NOMO-1 treated with DMSO at 0.1 percent for 48 hours (cell line): Measurements from ENCODE around the gene SDF2L1.
A peak's percentile ranks its signal among the peaks of the same experiment; 100 is the strongest.

Experiments used
- DNase-seq: peaks from one replicate; lab custom pipeline; 2025; ENCODE audit not compliant: unreplicated experiment; lab: John Stamatoyannopoulos, UW

SDF2L1 gene

DNA sequence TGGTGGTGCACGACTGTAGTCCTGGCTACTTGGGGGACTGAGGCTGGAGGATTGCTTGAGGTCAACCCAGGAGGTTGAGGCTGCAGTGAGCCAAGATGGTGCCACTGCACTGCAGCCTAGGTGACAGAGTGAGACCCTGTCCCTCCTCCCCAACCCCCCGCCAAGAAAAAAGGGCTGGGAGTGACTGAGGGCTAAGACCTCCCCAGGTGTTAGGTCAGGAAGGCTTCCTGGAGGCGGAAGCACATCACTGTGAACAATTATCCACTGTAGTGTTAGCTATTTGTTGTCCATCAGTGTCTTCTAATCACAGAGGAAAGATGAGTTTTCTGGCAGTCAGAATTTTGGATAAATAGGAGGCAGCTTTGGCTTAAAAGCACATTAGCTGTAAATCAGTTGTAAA lies 21.1 kb upstream of the SDF2L1 start:
- no peak for DNase-seq

DNA sequence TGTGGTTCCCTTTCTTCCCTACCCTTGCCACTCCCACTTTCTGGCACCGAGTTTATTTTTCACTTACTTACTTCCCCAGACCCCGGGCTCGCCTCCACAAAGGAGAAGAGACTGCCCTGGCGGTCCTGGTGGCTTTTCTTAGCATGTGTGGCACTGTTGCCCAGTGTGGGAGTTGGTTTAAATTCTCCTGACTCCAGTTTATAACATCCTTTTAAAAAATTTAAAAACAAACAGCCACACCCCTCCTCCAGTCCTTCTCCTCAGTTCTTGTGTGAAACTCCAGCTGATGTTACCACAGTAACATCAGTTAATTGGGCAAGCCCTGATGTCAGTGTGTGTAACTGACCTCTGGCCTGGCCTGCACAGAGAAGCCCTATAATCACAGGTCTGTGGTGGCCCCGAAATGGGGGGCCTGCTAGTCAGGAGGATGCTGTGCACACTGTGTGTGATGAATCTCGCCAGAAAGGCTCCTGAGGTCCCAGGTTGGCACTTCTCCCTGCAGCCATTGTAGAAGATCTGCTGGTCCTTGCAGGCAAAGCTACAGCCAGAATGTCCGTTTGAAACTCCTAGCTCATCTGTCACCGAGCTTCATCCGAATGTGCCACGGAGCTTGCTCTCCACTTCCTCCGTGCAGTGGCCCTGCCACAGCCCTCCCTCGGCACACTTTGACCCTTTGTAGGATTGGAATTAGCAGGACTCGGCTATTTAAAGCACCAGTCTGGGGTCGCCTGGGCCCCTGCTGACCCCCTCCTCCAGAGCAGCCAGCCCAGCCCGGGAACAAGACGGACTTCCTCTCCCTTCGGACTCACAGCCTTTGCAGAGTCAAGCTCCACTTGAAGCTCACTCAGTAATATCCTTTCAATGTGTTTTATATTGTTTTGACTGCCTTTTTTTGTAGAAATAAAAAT lies 19.8 kb upstream of the SDF2L1 start:
- peak; percentile 51 for DNase-seq

DNA sequence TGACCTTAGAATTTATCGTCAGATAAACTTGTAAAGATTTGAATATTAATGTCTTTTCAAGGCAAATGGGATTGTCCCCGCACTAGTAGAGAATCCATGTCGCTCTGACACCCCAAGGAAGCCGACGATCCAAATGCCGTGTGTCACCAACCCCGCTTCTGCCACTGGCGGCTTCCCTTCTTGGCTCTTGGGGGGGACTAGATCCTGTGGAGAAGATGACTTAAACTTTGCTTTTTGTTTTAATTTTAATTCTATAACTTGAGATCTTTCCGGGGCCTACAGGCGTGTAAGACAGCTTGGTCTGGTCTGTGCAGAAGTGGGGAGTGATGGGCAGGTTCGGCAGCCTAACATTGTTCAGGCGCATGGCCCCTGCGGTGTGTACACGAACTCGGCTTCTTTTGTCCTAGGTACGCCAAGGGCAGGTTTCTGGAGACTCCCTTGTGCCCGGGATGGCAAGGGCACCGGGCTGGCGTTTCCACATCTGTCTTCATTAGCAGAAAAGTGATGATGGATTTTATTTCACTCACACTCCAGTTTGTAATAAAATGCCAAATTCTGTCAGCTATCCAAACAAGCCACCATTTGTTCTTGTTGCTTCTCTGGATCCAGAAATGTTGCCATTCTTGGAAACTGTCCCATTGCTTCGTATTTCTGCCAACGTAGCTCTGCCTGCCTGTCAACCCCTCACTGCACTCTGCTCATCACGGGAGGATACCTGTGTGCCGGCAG lies 19.0 kb upstream of the SDF2L1 start:
- DNase-seq, result no peak

DNA sequence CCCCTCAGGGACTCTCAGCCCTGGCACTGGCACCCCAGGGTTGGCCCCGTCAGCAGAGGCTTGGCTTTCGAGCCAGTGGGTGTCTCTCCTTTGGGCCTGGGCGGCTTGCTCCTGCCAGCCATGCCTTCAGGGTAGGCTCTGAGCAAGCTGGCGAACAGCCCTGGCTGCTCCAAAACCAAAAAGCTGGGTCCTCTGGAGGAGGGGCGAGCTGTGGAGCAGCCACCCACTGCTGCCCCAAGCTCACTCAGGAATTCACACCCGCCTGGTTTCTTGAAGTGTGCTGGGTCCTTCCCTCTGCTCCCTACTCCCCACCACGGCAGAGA lies 18.5 kb upstream of the SDF2L1 start:
- no peak for DNase-seq

DNA sequence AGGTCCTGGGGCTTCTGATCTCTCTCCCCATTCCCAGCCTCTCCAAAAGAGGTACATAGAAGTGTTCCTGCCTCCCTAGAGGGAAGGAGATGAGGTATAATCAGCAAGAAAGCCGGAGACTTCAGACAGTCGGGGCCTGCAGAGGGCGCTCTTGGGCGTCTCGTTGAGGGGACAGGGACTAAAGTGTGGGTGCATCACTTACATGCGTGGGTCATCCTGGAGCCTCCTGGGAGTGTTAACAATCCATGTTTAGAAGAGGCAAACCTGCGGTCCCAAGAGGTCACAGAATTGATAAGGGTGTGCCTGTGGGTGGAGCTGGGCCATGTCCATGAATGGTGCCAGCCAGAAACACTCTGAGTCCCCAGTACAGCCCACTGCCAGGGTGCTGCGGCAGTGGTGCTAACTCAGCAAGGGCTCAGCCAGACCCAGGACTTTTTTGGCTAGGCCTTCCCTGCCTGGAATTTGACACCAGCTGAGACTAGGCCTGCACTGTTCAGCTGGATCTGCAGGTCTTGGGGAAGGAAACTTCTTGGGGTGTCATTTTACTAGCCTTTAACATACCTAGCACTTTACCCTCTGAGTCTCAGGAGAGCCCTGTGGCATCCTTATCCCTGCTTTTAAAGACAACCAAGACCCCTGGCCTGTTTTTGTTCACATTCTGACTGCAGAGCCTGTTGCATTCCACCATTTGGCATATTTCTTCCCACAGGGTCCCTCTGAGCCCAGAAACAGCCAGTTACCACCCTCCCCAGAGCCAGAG lies 17.8 kb upstream of the SDF2L1 start:
- no peak for DNase-seq

DNA sequence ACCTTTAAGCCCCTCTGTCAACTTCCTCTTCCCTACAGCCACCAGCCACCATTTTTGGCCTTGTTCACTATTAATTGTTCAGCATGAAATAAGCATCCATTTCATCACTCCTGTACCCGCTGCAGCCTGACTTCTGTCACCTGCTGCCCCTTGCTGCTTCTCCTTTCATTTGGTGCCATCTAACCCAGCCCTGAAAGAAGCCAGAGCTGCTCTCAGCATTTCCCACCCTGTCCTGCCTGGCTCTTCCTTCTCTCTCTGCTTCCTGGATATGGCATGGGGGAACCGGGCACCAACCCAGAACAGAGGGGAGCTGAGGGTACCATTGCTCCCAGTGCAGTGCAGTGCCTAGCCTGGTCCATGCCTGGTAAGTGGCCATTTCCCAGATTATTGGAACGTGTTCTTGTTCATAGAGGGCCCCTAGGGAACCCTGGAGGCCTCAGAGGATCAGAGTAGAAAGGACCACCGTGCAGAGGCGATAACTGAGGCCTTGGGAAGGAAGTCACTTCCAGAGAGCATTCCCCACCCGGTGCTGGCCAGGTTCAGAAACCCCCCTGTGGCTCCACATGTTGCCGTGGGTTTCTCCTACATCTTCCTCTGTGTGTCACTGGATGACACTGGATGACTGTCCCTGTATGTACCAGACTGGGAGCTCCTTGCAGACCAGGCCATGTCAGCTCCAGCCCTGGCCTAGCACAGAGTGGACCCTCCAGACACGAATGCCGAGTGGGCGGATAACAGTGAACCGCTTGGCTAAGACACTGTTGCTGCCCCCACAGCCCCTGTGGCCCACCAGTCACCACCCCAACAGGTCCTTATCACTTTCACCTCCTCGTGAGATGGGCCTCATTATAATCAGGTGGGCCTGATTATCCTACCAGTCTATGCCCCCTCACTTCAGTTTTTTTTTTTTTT lies 17.0 kb upstream of the SDF2L1 start:
- peak; percentile 73 for DNase-seq

DNA sequence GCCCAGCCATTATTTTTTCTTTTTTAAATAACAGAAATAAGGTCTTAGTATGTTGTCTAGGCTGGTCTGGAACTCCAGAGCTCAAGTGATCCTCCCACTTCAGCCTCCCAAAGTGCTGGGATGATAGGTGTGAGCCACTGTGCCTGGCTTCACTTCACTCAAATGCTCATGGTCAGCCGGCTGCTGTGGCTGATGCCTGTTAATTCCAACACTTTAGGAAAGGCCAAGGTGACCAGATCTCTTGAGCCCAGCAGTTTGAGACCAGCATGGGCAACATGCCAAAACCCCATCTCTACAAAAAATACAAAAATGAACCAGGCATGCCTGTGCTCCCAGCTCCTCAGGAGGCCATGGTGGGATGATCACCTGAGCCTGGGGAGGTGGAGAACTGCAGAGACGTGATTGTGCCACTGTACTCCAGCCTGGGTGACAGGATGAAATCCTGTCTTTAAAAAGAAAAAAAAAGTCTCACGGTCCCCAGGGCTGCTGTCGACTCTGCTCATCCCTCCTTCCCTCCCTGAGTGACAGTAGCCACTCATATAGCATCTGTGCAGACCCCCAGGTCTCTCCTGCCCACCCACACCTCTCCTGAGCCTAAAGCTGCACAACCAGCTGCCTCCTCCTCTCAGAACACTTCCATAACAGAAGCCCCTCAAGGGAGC lies 15.9 kb upstream of the SDF2L1 start:
- DNase-seq, result no peak

DNA sequence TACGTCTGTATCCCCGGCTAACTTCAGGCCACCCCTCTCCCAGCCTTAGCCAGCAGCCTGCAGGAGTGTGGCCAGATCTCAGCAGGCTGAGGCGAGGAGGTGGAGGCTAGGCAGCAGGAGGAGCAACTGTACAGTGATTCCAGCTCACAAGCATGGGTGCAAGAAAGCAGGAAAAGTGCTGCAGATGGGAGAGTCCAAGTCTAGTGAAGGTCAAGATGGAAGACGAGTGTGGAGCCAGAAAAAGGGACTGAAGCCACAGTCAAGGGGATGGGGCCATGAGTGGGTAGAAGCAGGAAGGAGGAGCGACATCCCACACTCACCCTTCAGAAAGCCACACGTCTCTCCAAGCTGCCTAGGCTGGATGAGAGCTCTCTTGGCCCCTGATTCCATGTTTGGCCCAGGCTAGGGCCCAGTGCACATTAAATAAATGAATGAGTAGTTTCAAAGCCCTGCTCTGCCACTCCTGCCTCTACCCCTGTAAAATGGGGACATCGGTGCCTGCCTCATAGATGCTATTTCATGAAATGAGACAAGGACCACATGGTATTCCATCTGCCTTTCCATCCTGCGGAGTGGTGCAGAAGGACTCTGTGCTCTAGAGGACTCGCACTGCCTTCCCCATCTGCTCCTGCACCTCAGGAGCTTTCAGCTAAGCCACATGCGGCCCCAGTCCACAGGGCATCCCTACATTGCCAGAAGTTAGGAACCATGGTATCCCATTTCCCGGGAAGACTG lies 15.2 kb upstream of the SDF2L1 start:
- DNase-seq, result no peak

DNA sequence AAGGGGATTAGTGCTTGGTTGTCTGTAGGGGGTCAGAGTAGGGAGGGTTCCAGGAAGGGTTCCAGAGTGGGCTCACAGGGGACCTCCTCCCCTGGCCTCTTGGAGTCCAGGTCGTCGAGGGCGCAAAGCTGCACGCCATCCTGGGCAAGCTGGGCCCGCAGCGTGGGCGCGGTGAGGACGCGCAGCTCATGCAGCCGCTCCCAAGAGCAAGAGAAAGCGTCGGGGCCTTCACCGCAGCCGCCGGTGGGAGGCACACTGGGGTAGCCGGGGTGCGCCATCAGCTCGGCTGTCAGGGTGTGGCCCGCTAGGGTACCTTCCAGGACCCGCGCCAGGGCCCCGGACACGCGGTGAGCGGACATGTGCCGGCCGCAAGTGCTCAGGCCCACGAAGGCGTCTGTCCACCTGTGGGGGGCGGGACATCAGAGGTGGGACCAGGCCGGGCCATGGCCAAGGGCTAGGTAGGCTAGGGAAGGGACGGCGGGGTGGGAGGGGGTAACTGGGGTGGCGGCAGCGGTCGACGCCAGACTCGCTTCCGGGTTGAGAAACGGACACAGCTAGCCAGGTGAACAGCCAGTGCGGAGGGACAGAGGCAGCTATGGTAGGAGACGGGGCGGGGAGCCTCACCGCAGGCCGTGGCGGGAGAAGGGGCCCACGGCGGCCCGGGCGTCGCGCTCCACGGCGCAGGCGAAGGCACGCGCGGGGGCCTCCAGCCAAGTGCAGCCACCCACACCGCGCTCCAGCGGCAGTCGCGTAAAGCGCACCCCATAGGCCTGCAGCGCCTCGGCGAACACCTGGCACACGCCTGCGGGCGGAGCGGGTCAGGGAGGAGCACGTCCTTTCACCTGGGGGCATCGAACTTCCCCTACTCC lies 13.5 kb upstream of the SDF2L1 start:
- DNase-seq, result no peak

DNA sequence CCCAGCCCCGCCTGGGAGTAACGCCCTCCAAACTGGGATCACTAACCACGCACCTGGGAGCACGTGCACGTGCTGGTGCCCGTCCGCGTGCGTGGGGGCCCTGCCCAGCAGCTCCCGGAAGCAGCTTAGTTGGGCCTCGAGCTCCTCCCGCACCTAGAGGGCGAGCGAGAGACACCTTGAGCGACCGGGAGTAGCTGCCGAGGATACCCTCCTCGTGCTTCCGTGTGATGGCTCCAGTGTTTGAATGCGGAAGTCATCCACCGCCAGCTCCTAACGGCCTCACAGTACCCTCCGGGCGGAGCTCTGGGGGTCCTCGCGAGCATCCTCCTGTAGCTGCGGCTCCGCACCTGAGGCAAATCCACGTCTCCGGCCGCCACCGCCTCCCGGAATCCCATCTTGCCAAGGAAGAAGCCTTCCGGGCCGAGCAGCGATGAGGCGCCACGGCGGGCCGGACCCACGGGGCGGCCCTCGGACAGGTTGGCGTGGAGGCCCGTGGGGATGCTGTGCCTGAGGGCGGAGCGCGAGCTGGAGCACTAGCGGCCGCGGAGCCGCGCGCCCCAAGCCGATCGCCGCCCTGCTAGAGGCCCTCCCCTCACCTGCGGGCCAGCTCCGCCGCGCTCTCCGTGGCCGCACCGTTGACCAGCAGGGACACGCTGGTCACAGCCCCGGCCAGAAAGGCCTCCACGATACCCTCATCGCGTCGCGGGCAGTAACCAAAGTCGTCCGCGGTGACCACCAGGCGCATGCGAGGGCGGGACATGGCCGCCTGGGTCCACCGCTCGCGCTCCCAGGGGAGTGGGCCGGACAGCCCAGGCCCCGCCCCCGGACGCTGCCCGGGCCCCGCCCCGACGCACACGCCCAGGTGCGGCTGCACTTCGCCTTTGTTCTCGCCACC lies 12.6 kb upstream of the SDF2L1 start, which contains the start of gene YDJC:
Gene YDJC, minus strand, starts transcription at position 768 of the 895 bp plus-strand sequence. Its CDS starts 8 bp downstream, at position 760.
- peak; percentile 94 for DNase-seq

DNA sequence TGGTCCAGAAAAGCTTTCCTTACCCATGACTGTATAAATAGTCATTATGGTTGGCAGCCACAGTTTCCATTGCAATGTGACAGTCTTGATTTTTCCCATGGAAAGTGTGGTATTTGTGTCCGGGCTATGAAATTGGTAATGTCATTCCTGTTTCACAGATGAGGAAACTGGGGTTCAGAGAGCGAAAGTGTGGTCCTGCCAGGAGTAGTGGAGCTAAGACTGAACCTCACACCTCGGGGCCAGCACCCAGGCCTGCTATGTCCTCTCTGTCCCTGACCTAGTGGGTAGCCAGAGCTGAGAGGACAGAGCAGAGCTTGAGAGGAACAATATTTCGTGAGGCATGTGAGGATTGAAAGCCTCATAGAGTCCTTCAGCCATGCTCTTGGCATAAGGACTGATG lies 11.1 kb upstream of the SDF2L1 start:
- DNase-seq, result no peak

DNA sequence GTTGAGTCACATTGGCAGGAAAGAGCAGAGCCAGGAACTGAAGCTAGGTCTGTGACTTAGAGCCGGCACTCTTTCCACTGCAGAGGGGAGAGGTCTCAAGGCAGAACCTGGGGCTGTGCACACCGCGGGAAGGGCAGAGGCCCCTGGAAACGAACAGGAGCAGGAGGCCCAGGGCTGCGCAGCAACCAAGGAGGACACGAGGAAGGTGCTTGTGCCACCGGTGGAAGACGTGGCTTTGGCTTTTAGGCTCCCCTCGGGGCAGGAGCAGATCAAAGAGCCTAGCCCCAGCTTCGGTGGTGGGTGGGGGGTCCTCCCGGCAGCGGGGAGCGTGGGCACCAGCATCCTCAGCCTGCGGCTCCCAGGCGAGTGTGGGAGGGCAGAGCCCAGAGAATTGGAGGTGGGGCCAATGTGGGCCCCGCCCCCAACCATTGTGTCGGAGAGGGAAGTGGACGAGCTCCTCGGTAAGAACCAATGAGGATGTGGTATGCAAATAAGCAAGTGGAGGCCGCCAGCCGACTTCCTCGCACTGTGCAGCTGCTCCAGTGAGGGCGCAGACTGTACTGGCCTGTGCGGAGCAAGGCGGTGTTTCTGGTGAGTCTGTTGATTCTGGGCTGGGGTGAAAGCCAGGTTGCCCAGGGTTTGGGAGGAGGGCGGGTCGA lies 9.7 kb upstream of the SDF2L1 start, which contains the start of gene CCDC116:
Gene CCDC116, plus strand, starts transcription at position 524 of the 659 bp plus-strand sequence. CDS start 422 bp downstream, outside the sequence.
- peak; percentile 91 for DNase-seq

DNA sequence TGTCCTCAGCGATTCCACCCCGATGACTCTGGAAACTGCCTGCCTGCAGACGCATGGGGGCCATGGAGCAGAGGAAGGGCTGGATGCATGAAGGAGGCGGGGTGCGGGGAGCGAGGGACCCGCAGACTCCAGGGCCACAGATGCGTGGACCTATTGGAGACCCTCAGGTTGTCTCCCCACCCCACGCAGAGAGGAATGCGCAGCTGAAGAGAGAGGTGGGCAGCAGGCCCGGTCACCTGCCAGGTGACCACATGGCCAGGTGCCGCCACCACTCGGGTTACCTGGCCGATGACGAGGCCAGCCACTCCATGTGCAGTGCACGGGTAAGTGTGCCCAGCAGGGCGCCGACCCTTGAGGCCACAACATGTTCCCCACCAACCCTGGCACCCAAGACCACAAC lies 9.2 kb upstream of the SDF2L1 start:
- no peak for DNase-seq

DNA sequence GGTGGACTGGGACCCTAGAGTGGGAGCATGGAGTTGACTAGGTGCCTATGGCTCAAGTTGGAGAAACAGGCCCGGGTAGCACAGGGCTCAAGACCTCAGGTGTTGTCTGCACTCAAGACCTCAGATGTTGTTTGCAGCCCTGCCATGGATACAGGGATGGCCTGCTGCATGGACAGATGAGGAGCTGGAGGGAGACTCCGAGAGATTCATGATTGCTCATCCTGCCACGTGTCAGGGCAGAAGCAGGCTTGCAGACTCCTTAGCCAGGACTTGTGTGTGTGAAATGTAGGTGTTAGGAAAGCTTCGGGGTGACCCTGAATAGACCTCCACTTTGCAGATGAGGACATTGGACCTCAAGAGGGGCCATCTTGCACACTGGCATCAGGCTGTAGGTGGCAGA lies 8.6 kb upstream of the SDF2L1 start:
- no peak for DNase-seq

DNA sequence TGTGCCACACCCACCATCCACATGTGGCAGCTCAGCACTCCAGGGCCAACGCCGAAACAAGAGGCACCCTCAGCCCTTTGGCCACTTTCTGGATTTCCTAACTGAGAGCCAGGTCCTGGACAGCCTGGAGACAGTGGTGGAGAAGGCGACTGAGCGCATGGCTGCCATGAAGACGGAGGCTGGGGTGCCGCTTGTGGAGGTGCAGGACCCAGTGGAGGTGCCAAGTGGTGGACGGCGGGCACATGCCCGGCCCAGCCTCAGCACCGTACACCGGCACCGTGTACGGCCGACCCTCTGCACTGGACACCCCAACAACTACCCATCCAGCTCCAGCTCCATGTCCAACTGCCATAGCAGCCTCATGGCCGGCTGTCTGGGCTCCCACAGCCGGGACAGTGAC lies 8.0 kb upstream of the SDF2L1 start:
- DNase-seq, result no peak

DNA sequence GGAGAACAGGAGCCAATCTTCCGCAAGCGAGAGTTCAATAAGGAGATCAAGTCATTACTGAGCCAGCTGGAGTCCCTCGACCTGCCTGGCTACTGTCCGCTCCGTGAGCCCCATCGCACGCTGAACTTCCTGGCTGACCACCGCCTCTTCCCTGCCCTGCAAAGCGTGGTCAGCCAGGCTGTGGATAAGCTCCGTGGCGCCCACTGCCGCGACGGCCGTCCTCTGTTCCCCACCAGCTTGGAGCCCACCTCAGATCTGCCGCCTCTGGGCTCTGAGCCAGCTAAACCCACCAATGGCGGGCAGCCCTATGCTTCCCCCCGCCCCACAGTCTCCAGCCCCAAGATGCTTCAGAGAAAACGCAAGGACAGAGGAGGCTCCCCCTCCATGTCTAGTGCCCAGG lies 7.3 kb upstream of the SDF2L1 start:
- no peak for DNase-seq
